Fibroblast of villous mesenchyme (primary cell): ENCODE measurements around the gene SCN2A. TPM values are rescaled to one million over a fixed set of nuclear protein-coding genes. Genes with fewer than 3 reads are reported as not detected.

Experiments
- DNase-seq: peaks from one replicate; pipeline ENCODE4 v3.0.0-alpha.2; 2010; ENCODE audit warnings: low read depth
- H3K4me3 ChIP-seq: 2 replicates; pipeline ENCODE4 v1.5.1; 2011; ENCODE audit warnings: low read depth, mild to moderate bottlenecking, low read length
- total RNA-seq: library from RNA; depleted of rRNA; stranded (reverse); fragments of >200 nt; gene quantifications from 2 replicates; pipeline ENCODE4 v1.2.3, GENCODE V29; 2012
- TF ChIP-seq, protein P1 (sequence below): IDR thresholded peaks from 2 replicates; pipeline ENCODE4 v1.5.1; 2012; ENCODE audit warnings: low read depth, mild to moderate bottlenecking, low read length; ENCODE audit not compliant: insufficient read depth

Gene SCN2A
- total RNA-seq, 1 donor: 11.7 TPM

DNA sequence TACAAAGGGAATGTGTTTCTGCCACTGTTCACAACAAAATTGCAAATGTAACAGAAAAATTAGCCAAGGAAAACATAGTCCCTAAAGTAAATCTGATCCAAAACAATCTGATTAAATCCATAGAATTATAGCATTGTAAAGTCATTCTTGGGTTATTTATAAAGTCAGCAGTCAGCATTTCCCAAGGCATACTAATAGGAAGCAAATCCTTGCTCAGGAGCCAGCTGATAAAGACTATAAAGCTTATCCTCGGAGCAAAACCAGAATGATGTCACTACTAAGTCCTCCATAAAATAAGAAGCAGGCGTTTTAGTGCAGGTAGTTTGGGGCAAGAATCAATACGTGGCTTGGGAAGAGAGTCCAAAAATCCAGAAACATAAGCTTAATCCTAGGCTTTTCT, 162.9 kb downstream of the SCN2A start:
- no peak for DNase-seq
- TF ChIP-seq, protein P1, sequence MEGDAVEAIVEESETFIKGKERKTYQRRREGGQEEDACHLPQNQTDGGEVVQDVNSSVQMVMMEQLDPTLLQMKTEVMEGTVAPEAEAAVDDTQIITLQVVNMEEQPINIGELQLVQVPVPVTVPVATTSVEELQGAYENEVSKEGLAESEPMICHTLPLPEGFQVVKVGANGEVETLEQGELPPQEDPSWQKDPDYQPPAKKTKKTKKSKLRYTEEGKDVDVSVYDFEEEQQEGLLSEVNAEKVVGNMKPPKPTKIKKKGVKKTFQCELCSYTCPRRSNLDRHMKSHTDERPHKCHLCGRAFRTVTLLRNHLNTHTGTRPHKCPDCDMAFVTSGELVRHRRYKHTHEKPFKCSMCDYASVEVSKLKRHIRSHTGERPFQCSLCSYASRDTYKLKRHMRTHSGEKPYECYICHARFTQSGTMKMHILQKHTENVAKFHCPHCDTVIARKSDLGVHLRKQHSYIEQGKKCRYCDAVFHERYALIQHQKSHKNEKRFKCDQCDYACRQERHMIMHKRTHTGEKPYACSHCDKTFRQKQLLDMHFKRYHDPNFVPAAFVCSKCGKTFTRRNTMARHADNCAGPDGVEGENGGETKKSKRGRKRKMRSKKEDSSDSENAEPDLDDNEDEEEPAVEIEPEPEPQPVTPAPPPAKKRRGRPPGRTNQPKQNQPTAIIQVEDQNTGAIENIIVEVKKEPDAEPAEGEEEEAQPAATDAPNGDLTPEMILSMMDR: no peak
- H3K4me3 ChIP-seq: no peak overlapping the region

DNA sequence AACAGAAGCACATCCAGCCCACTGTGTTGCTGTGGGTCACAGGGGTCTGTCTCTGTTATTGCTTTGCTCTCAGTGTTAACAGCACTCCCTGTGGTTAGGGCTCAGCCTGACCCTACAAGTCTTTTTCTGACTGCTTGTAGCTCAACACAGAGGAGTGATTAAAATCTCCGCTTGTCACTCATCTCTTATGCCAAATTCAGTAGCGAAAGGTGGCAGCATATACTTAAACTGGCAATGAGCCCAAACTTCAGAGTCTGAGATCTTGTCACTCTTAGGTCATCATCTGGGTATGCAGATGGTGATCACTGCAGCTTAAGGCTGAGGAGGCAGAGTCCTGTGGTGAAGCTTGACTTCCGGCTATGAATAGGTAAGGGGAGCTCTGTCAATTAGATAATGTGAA, 167.0 kb downstream of the SCN2A start:
- no peak overlapping the region for H3K4me3 ChIP-seq
- TF ChIP-seq, protein P1: no peak
- DNase-seq: no peak

DNA sequence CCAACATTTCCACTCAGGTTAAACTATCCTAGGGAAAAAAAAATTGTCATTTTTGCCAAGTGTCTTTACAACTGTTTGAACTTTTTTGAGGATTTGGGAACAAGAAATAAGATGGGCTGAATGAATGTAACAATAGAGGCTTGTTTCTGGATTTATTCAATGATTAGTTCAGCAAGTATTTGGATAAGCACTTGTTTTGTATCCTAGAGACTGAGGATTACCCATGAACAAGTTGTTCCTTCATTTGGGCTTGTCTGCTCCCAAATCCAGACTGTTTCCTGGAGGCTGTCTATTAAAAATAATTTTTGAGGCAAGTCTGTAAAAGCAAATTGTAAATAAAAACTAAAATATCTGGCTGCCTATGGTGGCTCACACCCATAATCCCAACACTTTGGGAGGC, 168.3 kb downstream of the SCN2A start:
- H3K4me3 ChIP-seq: no peak overlapping the region
- DNase-seq: no peak
- TF ChIP-seq, protein P1: no peak

DNA sequence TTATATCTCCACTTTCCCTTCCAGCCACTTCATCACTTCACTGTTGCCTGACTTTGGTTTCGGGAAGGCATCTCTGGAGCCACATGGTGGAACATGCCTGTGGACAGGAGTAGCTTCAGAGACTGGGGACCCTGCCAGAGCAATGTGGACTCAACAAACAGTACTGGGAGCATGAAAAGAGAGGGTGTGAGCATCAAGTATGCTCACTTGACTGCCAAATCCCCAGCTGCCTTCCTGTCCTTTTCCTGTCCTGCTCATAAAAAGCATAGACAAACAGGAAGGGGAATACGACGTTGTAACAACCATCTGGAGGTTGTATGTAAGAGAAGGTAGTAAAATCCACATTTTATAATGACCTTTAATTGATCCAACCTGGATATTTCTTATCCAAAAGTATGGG, 169.0 kb downstream of the SCN2A start:
- TF ChIP-seq, protein P1: no peak
- no peak for DNase-seq
- no peak overlapping the region for H3K4me3 ChIP-seq

DNA sequence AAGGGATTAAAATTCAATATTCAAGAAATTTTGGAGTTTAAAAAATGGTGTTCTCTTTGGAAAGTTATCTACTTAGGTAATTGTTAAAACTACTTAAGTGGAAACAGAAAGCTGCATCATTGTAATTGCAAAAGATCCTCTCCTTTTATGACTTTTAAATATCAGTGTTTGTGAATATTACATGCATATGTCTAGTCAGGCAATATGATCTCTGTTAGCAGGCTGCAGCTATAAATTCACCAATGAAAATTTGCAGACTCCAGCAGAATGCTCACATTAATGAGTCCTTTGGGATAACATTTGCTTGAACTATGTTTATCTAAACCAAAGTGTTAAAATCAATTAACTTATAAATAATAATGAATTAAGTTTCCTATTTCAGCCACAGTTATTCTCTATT, 171.1 kb downstream of the SCN2A start:
- TF ChIP-seq, protein P1: no peak
- no peak for DNase-seq
- H3K4me3 ChIP-seq: no peak overlapping the region

DNA sequence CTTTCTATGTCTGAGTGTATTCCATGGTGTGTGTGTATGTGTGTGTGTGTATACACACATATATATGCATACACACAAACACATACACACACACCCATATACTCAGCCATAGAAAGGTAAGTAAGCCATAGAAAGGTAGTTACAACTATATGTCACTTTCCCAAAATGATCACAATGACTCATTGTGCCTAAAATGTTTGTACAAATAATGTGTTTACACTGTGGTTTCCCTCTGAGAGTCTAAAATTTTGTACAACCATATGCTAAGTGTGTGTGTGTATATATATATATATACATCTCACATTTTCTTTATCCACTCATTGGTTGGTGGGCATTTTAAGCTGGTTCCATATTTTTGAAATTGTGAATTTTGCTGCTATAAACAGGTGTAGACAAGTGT, 175.0 kb downstream of the SCN2A start:
- TF ChIP-seq, protein P1: no peak
- no peak for DNase-seq
- H3K4me3 ChIP-seq: no peak overlapping the region

DNA sequence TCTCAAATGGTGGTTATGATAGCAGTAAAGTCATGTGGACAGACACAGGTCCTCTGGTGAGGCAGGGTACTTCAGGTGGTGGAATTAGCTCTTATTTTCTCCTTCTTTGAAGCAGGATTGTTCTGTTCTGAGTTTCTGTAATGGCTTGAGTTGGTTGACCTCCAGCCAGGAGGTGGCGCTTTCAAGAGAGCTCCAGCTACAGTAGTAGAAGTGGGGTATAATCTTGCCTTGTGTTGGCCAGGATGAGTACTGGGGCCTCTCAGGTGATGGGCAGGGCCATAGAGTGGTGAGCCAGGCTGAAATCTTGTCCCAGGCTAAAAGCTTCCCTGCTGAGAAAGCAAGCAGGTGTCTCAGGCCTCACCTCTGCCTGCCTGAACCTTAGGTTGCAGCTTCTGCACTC, 177.8 kb downstream of the SCN2A start:
- TF ChIP-seq, protein P1: no peak
- H3K4me3 ChIP-seq: no peak overlapping the region
- no peak for DNase-seq
